GM18517 (cell line): ENCODE measurements around the gene KRT14.
"Not testable (repeated sequence)": the region's sequence is repeated elsewhere in the genome, so short reads cannot be mapped to it uniquely, and the experiment has no call there.

Experiments used
- ATAC-seq: cut with Tn5 transposase; IDR thresholded peaks from one replicate; pipeline ENCODE4 v1.9.1; 2021; ENCODE audit warnings: mild to moderate bottlenecking, moderate library complexity; ENCODE audit not compliant: unreplicated experiment

Gene KRT14

GRCh38 chr17:41610061-41610517 is 23.4 kb upstream of the KRT14 start:
- ATAC-seq = not testable (repeated sequence)

GRCh38 chr17:41606930-41607329 is 20.2 kb upstream of the KRT14 start:
- not testable (repeated sequence) for ATAC-seq

DNA sequence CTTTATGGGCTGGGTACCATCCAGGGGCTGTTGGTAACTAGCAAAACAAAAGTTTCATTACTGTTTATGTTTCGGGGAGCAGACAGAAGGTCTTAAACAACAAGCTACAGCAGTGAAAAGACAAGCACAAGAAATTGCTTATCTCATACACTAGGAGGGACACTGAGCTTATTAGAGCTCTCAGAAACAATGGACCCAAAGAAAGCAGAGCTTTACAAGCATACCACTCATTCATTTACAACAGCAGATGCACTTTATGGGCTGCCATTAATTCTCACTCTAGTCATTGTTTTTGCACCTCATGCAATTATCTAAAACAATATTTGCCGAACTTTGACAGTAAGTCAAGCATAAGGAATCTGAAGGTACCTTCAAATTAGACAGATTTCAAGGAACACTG is 15.8 kb upstream of the KRT14 start:
- no peak for ATAC-seq

DNA sequence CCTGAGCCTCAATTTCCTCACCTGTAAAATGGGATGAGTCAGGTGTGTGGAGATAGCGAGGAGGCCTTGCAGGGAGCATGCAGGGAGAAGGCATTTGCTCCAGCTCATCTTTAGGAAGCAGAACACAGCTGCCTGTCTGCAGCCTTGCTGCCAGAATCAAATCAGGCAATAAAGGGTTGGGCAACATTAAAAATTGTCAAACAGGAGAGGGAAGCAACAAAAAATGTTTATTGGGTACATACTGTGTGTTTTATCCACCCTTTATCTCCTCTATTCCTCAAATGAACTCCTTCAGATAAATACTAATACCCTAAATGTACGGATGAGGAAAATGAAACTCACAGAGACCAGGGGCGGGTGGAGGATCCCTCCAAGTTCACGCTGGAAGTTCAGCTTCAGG is 13.6 kb upstream of the KRT14 start:
- no peak for ATAC-seq

GRCh38 chr17:41599680-41600079 is 13.0 kb upstream of the KRT14 start:
- ATAC-seq = no peak

- ATAC-seq = no peak
These were observed 8.9 kb upstream of the KRT14 start for GRCh38 chr17:41595585-41595984.

DNA sequence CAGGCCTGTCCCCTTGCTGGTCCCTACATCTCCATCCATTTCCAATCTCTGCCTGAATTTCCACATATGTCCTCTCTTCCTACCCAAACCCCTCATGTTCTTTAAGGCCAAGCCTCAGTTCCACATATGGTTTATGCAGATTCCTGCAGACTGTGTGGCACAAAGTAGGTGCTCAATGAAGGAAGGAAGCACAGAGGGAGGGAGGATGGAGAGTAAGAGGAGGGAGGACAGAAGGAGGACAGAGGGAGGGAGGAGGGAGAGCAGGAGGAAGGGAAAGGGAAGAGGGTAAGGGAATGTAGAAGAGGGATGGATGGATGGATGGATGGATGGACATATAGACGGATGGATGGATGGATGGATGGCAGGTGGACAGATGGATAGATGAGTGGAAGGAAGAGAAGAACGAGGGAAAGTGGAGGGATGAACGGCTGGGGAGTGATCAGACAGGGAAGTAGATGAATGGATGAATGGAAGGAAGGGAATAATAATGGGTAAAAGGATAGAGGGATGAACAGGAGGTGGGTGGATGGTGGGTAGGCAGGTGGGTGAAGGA is 7.7 kb upstream of the KRT14 start:
- no peak for ATAC-seq

- ATAC-seq = no peak
These were observed 6.7 kb upstream of the KRT14 start for GRCh38 chr17:41593306-41593981.

DNA sequence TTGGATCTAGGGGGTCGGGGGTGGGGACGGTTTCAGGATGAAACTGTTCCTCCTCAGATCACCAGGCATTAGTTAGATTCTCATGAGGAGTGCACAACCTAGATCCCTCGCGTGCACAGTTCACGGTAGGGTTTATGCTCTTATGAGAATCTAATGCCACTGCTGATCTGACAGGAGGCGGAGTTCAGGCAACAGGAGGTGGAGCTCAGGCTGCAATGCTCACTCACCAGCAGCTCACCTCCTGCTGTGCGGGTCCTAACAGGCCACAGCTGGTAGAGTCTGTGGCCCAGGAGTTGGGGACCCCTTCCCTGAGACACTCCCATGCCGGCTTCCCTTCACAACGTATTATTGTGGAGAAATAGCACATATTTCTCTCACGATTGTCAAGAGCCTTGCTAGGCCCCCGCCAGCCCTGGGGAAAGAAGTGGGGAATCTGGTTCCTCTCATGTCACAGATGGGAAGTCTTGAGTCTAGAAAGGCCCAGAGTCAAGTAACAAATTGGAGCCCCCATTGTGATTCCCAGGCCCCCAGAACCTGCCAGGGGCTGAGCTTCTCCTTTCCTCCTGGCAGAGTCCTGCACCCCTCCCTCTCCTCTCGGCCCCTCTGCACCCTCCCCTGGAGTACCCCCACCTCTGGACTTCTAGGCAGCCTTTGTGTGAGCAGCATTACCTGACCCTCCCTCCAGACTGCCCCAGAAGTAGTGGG is 6.1 kb upstream of the KRT14 start:
- no peak for ATAC-seq

- ATAC-seq = no peak
These were observed 2.6 kb upstream of the KRT14 start for GRCh38 chr17:41589301-41589700.

- ATAC-seq = no peak
These were observed 1.6 kb upstream of the KRT14 start for GRCh38 chr17:41588126-41588810.

- no peak for ATAC-seq
These were observed 1.2 kb downstream of the KRT14 start for GRCh38 chr17:41585301-41586056.

- not testable (repeated sequence) for ATAC-seq
These were observed 2.3 kb downstream of the KRT14 start for GRCh38 chr17:41584331-41584927.

DNA sequence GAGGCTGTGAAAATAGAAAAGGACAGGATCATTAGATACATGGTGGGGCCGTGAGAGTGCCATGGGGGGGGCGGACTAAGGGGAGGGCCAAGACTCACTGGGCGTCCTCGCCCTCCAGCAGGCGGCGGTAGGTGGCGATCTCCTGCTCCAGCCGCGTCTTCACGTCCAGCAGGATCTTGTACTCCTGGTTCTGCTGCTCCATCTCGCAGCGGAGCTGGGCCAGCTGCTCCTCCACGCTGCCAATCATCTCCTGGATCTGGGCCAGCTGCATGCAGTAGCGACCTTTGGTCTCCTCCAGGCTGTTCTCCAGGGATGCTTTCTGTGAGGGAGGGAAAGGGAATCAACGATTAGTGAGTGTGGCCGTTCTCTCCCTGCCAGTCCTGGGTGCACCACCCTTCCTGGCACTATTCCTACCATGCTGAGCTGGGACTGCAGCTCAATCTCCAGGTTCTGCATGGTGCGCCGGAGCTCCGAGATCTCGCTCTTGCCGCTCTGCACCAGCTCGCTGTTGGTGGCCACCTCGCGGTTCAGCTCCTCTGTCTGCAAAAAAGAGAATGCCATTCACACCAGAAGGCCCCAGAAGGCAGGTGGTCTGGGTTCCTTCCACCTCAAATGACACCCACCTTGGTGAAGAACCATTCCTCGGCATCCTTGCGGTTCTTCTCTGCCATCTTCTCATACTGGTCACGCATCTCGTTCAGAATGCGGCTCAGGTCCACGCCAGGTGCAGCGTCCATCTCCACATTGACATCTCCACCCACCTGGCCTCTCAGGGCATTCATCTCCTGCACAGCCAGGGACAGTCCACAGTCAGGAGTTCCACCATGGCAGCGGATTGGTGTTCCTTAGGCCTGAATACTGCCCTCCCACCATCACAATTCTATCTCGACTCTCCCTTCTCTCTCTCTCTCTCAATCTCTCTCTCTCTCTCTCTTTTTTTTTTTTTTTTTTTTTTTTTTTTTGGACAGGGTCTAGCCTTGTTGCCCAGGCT is 3.3 kb downstream of the KRT14 start:
- no peak for ATAC-seq

DNA sequence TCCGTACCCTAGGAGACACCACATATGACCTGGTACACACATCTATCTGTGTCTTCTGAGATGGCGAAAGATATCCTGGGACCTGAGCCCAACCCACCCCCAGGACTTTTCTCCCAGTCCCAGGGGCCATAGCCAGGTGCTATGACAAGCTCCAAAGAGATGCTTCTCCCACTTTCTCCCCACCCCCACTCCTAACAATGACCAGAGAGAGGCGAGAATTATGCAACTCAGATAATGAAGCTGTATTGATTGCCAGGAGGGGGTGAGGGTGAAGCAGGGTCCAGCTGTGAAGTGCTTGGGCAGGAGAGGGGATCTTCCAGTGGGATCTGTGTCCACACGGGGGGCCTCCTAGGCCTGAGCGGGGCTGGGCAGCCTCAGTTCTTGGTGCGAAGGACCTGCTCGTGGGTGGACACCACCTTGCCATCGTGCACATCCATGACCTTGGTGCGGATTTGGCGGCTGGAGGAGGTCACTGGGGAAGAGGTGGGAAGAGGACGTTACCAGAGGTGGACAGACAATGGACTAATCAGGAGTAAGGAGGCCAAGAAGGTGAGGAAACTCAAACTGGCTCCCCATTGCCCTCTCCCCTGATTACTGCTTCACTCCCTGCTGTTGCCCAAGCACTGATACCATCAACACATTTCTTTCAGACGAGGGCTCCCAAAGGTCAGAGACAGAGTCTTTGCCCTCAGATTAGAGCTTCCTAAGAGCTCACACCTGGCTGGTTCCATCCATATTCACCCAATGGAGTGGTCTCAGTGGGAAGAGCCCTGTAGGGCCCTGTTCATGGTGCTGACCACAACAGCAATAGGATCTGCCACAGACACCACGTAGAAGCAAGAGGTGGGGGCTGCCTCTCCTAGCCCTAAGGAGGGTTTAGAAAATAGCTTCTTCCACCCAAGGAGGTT is 4.4 kb downstream of the KRT14 start:
- ATAC-seq = not testable (repeated sequence)

DNA sequence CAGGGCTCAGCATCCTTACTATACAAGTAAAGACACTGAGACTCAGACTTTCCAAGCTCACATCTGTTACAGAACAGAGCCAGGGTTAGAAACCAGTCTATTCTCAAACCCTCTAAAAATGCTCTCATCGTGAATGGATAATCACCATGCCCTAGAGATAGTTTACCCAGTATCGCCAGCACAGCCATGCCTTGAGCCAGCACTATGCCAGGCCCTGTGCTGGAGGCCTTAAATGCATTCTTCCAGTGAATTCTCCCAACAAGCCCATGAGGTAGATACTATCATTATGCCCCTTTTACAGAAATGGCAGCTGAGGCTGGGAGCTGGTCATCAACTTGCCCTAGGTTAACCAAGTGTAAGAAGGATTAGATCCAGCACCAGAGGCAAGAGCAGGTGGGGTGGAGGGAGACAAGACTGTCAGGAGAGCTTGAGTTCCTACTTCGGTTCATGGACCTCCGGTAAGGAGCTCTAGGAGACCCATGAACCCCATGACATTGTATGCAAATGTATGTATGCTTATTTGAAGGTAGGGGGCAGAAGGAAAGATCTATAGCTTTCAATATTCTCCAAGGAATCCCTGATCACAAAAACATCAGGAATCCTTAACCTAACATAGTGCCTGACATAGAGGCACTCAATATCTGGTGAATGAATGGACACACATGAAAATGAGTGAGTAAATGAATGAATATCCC is 5.2 kb downstream of the KRT14 start:
- no peak for ATAC-seq

DNA sequence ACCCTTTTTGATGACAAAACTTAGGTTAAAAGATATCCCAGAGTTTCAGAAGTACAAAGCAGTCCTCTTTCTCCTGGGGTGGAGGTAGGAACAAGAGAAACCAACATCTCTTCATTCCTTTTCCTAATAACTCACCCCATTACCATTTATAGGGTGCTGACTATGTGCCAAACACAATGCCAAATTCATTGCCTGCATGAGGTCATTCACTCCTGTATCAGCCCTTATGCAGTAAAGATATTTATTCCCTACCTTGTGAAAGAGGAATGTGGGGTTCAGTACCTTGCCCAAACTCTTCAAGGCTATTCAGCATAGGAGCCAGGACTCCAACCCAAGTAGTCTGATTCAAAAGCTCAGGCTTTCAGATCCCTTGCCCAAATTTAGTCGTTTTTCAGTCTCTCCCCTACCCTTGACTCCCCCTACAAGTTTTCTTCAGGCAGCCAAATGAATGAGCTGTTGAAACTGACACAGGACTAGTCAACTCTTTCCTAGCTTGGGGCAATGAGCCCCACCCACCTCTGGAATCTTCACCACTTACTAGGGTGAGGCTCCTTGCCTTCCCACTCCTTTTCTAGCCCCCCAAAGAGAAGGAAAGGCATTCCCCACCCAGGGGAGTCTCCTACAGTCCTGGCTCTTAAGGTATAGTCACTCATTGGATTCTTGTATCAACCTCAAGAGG is 5.9 kb downstream of the KRT14 start:
- ATAC-seq = no peak
